Astrocyte (in vitro differentiated cells and primary cell): ENCODE results near the gene REL.

ENCODE experiments used
- CTCF ChIP-seq: IDR thresholded peaks from 2 replicates; pipeline ENCODE4 v1.5.1; 2011; ENCODE audit warnings: low read depth, mild to moderate bottlenecking, inconsistent platforms, low read length, moderate library complexity; ENCODE audit not compliant: insufficient read depth
- EZH2 ChIP-seq: IDR thresholded peaks from 2 replicates; pipeline ENCODE4 v1.6.1; 2012; ENCODE audit warnings: mild to moderate bottlenecking, low read length, inconsistent platforms; ENCODE audit not compliant: insufficient read depth

- no peak for TF ChIP-seq EZH2
- TF ChIP-seq CTCF: no peak
Observed at GRCh38 chr2:60957643-60958042, 76.3 kb downstream of the REL start.
